Measurements from ENCODE around the gene PLPP4.

GRCh38 chr10:120415709-120416330 lies 41.2 kb upstream of the PLPP4 start:
- TF ChIP-seq CTCF (conservative IDR thresholded peaks at IDR 0.05) (no peak), EZH2 (IDR thresholded peaks at IDR 0.05; ENCODE audit: low read depth) (no peak)

All from PC-9 (cell line).